ENCODE measurements around the gene HLTF. TPM values are rescaled to one million over a fixed set of nuclear protein-coding genes. Genes with fewer than 3 reads are reported as not detected.

HLTF gene
- total and polyA plus RNA-seq, 3 donors from 2014 or later = 57.3 to 200 (median 170) TPM

DNA sequence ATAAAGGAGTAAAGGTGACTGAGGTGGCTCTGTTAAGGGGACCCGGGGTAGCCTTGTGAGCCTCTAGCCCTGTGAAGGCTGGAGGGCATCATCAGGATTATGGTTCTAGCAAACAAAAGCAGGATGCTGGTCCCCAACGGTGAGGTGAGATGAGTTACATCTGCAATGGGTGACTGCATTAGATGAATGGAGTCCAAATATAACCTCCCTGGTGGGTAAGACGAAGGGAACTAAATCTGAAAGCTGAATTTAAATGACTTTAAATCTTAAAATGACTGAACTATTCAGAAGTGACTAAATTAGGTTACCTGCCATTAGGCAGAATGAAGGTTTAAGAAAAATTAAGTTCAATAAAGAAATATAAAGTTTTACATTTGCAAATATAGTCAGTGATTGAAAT is 4.6 kb upstream of the HLTF start:
- intact Hi-C loops (cut with DNase I; ENCODE audit: low total_unique reads) = no loop called here
- H3K27ac ChIP-seq = peak overlapping the region in 1 of 2 donors; percentile 24
- TF ChIP-seq POLR2A (IDR thresholded peaks at IDR 0.05) = no peak
- TF ChIP-seq CTCF (IDR thresholded peaks at IDR 0.05) = no peak
- no peak for DNase-seq
- 80 to 82% methylated on average over 3 of the region's 3 CpGs for WGBS, 2 donors
- H3K27me3 ChIP-seq = no peaks in the 10 kb centered on the region
- peaks cover 5% of the 10 kb centered on the region for H3K4me1 ChIP-seq
- no peaks in the 10 kb centered on the region for H3K36me3 ChIP-seq (ENCODE audit: low read depth, missing control alignments)
- H3K9me3 ChIP-seq = no peaks in the 10 kb centered on the region
- no peak overlapping the region for H3K4me3 ChIP-seq

DNA sequence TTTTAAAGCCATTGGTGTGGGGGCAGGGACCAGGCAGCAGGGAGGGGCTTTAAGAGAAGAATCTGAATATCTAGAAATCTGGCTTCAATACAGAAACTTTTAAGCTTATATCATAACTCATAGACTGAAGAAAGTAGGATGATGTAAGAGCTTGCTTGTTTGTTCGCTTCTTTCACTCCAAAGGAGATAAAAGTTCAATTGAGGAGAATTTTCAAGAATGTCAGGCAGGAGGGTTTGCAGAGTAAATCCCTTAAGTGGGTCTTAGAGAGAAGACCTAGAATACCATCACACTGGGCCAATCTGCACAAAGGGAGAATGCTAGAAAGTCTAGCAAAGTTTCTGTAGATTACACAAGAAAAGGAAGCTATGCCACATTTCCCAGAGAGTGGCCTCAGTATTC is 4.1 kb upstream of the HLTF start:
- H3K9me3 ChIP-seq = no peaks in the 10 kb centered on the region
- intact Hi-C loops (cut with DNase I; ENCODE audit: low total_unique reads) = no loop called here
- H3K4me1 ChIP-seq = peaks cover 5% of the 10 kb centered on the region
- H3K4me3 ChIP-seq = no peak overlapping the region
- TF ChIP-seq CTCF (IDR thresholded peaks at IDR 0.05) (no peak), POLR2A (IDR thresholded peaks at IDR 0.05) (no peak)
- 66 to 93% methylated on average over 1 of the region's 1 CpG for WGBS, 2 donors
- H3K27me3 ChIP-seq = no peaks in the 10 kb centered on the region
- DNase-seq = no peak
- no peaks in the 10 kb centered on the region for H3K36me3 ChIP-seq (ENCODE audit: low read depth, missing control alignments)
- H3K27ac ChIP-seq = peak overlapping the region in 1 of 2 donors; percentile 24

DNA sequence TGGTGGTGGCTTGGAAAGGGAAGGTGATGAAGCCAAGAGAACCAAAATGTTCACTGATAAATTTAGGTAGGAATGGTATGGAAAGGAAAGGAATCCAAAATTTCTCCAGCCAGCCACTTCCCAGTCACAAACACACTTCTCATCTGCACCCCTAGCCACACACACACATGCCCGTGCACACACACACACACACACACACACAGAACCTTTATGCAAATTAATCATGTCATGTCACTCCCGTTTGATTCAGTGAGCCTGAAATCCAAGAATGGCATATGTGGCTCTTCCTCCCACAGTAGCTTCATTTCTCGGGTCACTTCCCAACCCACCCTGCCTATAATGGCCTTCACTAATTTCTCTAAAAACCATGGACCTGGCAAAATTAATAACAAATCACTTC is 3.1 kb upstream of the HLTF start:
- Histone ChIP-seq H3K4me1 (peaks cover 15% of the 10 kb centered on the region), H3K27ac (no peak overlapping the region), H3K4me3 (no peak overlapping the region), H3K9me3 (no peaks in the 10 kb centered on the region), H3K27me3 (no peaks in the 10 kb centered on the region), H3K36me3 (ENCODE audit: low read depth, missing control alignments) (no peaks in the 10 kb centered on the region)
- 55 to 80% methylated on average over 3 of the region's 3 CpGs for WGBS, 2 donors
- intact Hi-C loops (cut with DNase I; ENCODE audit: low total_unique reads) = no loop called here
- TF ChIP-seq POLR2A (IDR thresholded peaks at IDR 0.05) = no peak
- no peak for TF ChIP-seq CTCF (IDR thresholded peaks at IDR 0.05)
- no peak for DNase-seq

- 47 to 76% methylated on average over 14 to 15 of the region's 15 CpGs for WGBS, 2 donors
- no peaks in the 10 kb centered on the region for H3K36me3 ChIP-seq (ENCODE audit: low read depth, missing control alignments)
- H3K4me3 ChIP-seq = peak overlapping the region; percentile 84 to 90
- peak overlapping the region; percentile 53 to 71 for H3K27ac ChIP-seq
- no peak for DNase-seq
- intact Hi-C loops (cut with DNase I; ENCODE audit: low total_unique reads) = no loop called here
- TF ChIP-seq POLR2A (IDR thresholded peaks at IDR 0.05) (no peak), CTCF (IDR thresholded peaks at IDR 0.05) (no peak)
- H3K4me1 ChIP-seq = peaks cover 15% of the 10 kb centered on the region
- H3K9me3 ChIP-seq = no peaks in the 10 kb centered on the region
- no peaks in the 10 kb centered on the region for H3K27me3 ChIP-seq
These were observed 875 bp upstream of the HLTF start for GRCh38 chr3:149087208-149087607.

DNA sequence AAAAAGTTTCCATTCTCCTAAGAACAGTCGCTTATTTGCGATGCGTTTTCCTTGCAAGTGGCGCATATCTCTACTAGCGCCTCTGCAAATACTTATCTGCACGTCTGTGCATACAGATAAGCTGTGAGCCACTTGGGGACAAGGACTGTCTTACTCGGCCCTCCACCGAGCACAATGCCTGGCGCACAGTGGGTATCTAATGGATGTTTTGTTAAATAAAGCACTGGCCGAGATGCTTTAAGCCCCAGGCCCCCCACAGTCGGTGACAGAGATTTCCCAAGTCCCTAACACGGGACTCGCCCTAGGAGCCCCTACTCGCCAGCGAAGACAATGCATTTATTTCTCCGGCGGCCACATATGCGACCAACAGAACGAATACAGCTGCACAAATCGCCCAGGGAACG is 503 bp downstream of the HLTF start:
- Histone ChIP-seq H3K9me3 (no peaks in the 10 kb centered on the region), H3K36me3 (ENCODE audit: low read depth, missing control alignments) (no peaks in the 10 kb centered on the region), H3K27me3 (no peaks in the 10 kb centered on the region), H3K4me1 (peaks cover 15% of the 10 kb centered on the region), H3K4me3 (peak overlapping the region; percentile 84 to 90), H3K27ac (peak overlapping the region; percentile 71 to 84)
- WGBS, 2 donors = 1% methylated on average over 21 of the region's 21 CpGs
- intact Hi-C loops (cut with DNase I; ENCODE audit: low total_unique reads) = no loop called here
- TF ChIP-seq CTCF (IDR thresholded peaks at IDR 0.05) = no peak
- DNase-seq = peak; percentile 57
